ENCODE measurements around the gene TMEM8B. TPM values are rescaled to one million over a fixed set of nuclear protein-coding genes. Genes with fewer than 3 reads are reported as not detected.

TMEM8B gene
- total RNA-seq, 1 experiment from 2014 or later, result 9.3 TPM

DNA sequence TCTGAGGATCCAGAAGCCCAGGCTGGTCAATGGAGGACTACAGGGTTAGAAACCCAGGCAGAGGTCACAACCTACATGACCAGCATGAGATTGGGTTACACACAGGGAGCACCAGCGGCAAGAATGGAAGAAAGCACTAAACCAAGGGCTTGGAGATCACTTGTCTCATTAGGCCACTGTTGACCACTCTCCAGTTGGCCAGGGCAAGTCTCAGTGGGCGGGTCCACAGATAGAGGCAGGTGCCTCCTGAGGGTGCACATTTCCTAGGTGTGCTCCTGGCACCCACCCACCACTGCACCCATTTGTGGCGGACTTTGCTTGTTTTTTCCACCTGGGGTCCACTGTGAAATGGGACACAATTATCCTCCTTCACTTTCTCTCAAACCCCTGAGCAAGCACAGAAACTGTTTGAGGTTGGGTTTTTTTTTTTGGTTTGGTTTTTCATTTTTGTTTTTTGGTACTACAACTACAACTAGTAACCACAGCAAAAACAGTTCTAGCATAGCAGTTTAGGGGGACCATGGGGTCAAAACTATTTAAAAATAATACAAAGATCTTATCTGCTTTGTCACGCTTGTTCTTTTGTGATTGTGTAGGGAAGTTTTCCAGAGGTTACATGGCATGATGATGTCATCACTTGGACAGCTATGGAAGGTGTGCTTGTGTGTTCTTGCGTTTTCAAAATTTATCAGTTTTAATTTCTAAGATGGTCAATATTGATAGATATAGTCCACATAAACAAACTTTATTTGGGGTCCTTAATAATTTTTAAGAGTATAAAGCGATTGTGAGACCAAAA is 31.5 kb upstream of the TMEM8B start:
- no peak overlapping the region for H4K8ac ChIP-seq (replicated peaks; ENCODE audit: insufficient read length, low read depth, low read length)
- no peak for DNase-seq
- no CpG with 5 or more reads among the region's 6 CpGs for WGBS (ENCODE audit: extremely low coverage, insufficient read length, low lambda C conversion rate)

More for the DNA sequence above, 31.5 kb upstream of the TMEM8B start:
- Histone ChIP-seq H3K27me3 (ENCODE audit: insufficient read depth, low read length) (no peaks in the 10 kb centered on the region), H3T11ph (ENCODE audit: low read length) (no peak overlapping the region), H3K14ac (ENCODE audit: insufficient read depth, low read length) (no peak overlapping the region), H2AK5ac (ENCODE audit: insufficient read length, low read length) (no peak overlapping the region), H3K4ac (ENCODE audit: low read depth, low read length) (no peak overlapping the region), H3K9ac (ENCODE audit: extremely low read depth, insufficient read length, low read length) (no peak overlapping the region), H3K27ac (ENCODE audit: insufficient read length, low read depth, low read length) (no peak overlapping the region), H3K4me1 (ENCODE audit: insufficient read depth, low read length) (no peaks in the 10 kb centered on the region), H4K91ac (ENCODE audit: insufficient read length, low read depth, low read length) (no peak overlapping the region), H4K5ac (ENCODE audit: insufficient read length, low read depth, low read length) (no peak overlapping the region), H3K9me3 (ENCODE audit: control insufficient read depth, low read depth, low read length) (no peaks in the 10 kb centered on the region), H3K79me2 (ENCODE audit: insufficient read depth, low read length) (no peaks in the 10 kb centered on the region), H2BK120ac (ENCODE audit: low read depth, low read length, poor library complexity, severe bottlenecking) (no peak overlapping the region), H3K79me1 (ENCODE audit: insufficient read depth, low read depth, low read length, poor library complexity, severe bottlenecking) (no peaks in the 10 kb centered on the region), H2AFZ (ENCODE audit: low read length) (no peak overlapping the region), H4K20me1 (ENCODE audit: control insufficient read depth, insufficient read depth, insufficient read length) (no peaks in the 10 kb centered on the region), H3K56ac (ENCODE audit: insufficient read length, low read depth, low read length) (no peak overlapping the region), H2BK5ac (ENCODE audit: insufficient read length, low read length) (no peak overlapping the region), H3K18ac (ENCODE audit: insufficient read length, low read depth, low read length) (no peak overlapping the region), H3K4me2 (ENCODE audit: insufficient read depth, insufficient read length, low read length) (no peak overlapping the region), H3K23me2 (ENCODE audit: insufficient read length, low read depth, low read length, poor library complexity, severe bottlenecking) (no peaks in the 10 kb centered on the region), H2BK15ac (ENCODE audit: low read depth, low read length) (no peak overlapping the region), H3K23ac (ENCODE audit: insufficient read length, low read depth, low read length) (no peak overlapping the region), H2BK20ac (ENCODE audit: low read depth, low read length, poor library complexity, severe bottlenecking) (no peak overlapping the region), H2BK12ac (ENCODE audit: insufficient read length, low read depth, low read length) (no peak overlapping the region)
- Mint-ChIP-seq H3K27me3 (ENCODE audit: low read depth) (no peaks in the 10 kb centered on the region; the same call in 1 of the 2 replicates), H3K36me3 (ENCODE audit: insufficient read depth in 1 of 3, low read depth in 3 of 3) (peaks cover 0 to 10% (median 9%) of the 10 kb centered on the region in 3 experiments; a peak in 4 of 7 replicates), H3K4me1 (peaks cover 0 to 5% of the 10 kb centered on the region in 2 experiments; a peak in 2 of 4 replicates), H3K4me3 (no peak overlapping the region), H3K9me3 (no peaks in the 10 kb centered on the region), H3K27ac (no peak overlapping the region)
- no peak for TF ChIP-seq CTCF (conservative IDR thresholded peaks at IDR 0.05)
